ENCODE results near the gene LDLRAD4. TPM values are rescaled to one million over a fixed set of nuclear protein-coding genes. Genes with fewer than 3 reads are reported as not detected.
A peak's percentile ranks its signal among the peaks of the same experiment; 100 is the strongest.

The LDLRAD4 gene
- polyA plus RNA-seq, 12 donors, result 9.1 to 19.0 (median 11.9) TPM; not detected in 1

DNA sequence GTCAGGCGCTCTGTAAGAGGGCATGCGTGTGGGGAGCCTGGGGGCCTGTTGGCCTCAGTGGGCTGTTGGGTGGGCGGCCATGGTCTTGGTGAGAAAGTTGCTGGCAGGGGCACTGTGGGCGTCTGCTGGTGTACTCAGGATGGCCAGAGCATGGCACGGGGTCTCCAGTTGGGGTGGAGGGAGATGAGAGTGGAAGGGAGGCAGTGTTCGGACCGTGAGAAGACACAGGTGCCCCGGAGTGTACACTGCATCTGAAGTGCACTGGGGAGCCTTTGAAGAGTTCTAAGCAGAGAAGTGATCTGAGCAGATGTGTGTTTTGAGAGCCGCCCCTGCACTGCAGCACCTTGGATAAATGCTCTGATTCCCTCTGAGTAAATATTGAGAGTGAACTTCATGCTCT, 150.8 kb downstream of the LDLRAD4 start:
- DNase-seq, result no peak

DNA sequence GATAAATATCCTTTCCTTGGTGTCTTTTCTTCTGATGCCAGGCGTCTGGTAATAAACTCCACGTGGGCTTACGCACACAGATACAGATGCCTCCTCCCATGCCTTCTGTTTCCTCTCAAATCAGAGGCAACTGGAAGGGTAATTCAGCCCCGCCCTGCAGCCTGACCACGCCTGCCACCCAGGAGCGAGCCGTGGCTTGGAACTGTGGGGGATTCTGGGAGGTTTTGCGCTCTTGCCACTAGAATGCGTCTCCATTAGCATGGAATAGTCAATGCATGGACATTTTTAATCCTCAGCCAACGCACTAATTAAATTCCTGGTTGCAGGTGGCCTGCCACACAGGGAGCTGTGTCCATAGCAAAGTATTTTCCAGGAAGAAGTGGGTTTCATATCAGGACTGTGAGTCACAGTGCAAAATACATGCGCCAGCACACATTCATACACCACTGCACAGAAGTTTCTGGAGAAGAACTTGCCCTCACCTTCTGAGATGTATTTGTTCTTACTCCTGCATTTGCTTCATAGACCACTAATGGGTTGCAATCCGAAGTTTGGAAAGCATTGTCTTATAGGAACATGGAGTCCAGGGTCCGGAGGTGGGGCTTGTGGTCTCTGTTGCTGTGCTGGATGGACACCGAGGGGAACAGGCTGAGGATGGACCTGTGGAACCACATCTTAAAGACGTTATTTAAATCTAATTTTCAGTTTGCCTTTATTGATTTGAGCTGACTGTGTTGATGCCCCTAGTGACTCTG, 151.4 kb downstream of the LDLRAD4 start:
- DNase-seq, result no peak

GRCh38 chr18:13370995-13371625, 152.6 kb downstream of the LDLRAD4 start:
- DNase-seq, result no peak

GRCh38 chr18:13371689-13372418, 153.3 kb downstream of the LDLRAD4 start:
- no peak for DNase-seq

DNA sequence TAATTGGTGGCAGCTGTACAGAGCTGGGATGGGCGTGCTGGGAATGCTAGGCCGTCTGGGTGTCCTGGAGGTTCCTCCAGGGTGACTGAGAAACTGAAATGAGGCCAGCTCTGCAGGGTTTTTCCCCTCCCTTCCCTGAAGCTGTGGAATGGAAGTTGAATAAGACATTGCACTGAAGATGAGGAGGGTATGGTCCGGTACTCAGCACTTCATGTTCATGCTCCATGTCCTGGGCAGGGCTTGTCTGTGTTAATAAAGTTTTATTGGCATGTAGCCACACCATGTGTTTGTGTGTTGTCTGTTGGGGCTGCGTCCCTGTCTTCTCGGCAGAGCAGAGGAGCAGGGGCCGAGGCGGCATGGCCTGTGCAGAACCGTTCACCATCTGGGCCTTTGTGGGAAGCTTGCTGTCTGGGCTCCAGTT, 154.0 kb downstream of the LDLRAD4 start:
- no peak for DNase-seq

- no peak for DNase-seq
Observed at GRCh38 chr18:13374096-13374467, 155.5 kb downstream of the LDLRAD4 start.

DNA sequence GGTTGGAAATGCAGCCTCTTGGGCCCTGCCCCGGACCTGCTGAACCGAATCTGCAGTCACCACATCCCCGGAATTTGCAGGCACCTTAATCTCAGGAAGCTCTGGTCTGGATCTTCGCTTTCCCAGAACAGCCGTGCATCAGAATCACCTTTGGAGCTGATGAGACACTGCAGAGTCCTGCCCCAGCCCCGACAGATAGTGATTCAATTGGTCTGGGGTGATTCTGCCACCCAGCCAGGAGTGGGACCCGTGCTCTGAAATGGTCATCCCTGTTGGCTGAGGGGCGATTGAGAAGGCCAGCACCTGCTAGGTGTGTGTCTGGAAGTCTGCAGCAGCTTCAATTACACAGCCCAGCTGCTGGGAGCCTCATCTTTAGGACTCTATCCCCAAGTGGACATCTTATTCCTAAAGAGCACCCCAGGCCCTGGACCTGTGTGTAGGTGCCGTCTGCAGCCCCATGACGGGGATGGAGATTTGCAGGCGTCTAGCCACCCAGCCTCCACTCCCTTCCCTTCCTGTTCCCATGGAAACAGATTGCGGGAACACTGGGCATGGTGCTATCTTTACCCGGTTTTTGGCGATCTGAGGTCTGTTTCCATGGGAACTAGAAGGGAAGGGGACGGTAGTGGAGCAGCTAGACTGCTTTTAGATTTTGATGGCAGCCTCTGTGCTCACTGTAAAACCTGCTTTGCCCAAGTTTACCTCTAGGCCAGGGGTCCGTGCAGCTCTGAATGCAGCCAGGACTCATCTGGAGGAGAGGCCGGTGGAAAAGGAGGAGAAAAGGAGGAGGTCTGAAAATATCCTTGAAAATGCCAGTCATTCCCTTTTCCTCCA, 156.1 kb downstream of the LDLRAD4 start:
- no peak for DNase-seq

DNA sequence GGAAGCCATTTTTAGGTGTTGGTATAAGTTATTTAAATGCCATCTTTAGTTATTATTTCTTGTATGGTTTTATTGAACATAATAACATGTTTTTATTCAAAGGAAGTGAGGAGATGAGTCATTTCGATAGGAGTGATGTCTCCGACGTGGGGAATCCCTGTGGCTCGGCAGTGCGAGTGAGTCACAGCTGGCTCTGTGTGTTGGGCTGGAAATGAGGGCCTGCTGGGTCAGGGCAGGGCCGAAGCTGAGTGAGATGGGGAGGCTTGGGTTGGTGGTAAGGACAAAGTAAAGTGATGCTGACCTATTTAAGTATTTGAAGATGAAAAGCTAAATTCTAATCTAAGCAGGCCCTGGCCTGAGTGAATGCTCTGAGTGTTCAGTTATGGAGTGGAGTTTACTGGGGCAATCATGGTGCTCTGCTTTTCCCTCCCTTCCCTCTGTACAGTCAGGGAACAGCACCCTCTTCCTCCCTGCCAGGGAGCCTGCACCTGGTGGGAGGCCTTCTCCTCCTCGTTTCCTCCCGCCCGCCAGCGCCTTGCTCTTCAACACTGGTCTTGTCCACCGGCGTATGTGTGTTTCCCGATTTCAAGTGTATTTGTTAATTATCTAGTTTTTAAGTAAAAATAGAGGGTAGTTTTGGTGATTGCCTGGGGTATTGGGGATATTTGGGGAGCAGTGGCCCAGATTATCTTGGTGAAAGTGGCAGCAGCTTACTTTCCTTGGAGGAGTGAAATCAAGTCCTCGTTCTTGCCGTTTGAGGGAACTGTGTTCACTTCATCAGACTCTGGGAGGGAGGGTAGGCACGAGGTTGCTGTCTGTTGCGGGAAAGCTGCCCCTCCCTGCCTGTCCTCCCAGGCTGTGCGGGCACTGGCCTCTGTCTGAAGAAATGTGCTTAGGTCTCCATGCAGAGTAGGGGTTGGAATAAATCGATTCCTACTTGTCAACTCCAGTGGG, 157.0 kb downstream of the LDLRAD4 start:
- DNase-seq, result peak; percentile 61

DNA sequence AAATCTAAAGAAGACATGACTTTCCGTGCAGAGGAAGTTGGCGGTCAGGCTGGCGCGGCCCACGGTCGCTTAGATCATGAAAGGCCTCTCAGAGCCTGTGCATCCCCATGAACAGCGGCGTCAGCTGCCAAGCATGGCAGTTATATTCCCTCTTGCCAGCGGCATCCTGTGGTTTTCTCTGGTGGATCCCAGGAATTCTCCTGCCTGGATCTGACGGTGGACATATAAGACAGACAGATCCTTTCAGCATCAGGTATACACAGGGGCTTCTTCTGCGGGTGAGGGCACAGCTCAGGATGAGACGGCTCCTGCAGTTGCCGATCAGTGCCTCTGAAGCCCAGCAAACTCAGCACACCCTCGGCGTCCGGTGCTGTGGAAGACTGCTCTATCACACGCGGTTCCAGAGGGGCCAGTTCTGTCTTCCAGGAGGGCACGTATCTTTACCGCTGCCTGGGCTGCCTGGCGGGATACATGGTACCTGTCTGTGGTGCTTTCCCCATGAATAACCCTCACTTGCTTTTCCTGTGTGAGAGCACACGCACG, 157.8 kb downstream of the LDLRAD4 start:
- DNase-seq, result no peak

GRCh38 chr18:13376841-13377351, 158.3 kb downstream of the LDLRAD4 start:
- DNase-seq, result no peak

DNA sequence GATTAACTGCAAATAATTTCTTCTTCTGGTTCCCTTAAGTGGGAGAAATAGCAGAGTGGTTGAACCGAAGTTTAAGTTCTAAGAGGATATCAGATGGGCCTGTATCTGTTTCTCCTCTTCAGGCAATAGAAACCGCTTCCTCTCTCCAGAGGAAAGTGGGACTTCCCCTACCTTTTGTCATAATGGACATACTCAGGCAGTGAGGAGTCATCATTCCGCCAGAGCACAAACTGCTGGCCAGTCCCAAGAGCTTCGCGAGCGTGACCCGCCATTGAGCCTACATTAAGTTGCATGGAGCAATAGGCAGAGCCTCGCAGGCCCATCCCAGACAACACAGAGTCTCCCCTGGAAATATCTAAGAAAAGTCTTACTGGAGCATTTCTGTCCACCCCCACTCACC, 158.9 kb downstream of the LDLRAD4 start:
- no peak for DNase-seq

GRCh38 chr18:13378150-13378549, 159.6 kb downstream of the LDLRAD4 start:
- DNase-seq, result no peak

GRCh38 chr18:13379062-13379865, 160.7 kb downstream of the LDLRAD4 start:
- DNase-seq, result no peak

DNA sequence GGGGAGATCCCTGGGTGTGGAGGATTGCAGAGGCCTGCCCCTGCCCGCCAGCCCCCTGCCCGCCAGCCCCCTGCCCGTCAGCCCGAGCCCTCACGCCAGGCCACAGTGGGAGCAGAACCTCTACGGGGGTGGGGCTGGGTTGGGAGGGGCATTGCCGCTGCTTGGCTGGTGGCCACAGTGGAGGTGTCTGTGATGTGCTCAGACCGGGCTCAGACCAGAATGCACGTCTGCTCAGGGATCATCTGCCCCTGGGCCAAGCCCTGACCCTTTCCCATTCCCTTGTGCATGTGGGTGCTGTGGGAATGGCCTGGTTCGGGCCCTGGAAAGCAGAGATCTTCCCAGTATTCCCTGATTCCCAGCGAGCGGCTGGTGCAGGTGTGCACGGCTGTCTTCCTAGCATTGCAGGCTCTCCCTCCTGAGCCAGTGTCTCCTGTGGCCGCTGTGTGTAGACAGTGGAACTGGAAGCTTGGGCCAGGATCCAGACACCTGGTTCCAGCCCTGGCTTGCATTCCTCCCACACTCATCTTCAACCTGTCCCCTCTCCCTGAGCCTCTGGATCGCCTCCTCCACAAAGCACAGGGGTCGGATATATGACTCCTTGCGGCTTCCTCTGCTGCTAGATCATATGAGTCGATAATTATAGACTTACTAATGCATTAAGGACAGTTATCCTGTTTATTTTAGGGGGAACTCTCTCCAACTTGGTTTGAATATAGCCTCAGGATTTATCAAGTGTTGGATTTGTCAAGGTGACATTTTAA, 161.6 kb downstream of the LDLRAD4 start:
- DNase-seq, result no peak

DNA sequence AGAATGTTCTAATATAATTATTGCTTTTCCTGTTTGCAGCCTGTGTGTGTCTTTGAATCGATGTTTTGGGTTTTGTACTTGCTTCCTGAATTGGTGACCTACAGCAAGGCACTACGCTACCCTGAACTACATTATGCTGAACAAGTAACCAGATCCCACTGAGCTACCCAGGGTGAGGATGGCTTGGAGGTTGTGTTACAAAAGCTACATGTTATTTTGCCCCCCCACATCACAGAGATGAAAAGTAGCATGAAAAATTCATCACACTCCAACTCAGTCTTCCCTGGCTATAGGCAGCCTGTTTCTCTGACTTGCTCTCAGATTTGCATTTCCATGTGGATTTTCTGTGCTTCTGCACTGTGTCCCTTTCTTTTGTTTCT, 162.1 kb downstream of the LDLRAD4 start:
- DNase-seq, result no peak

DNA sequence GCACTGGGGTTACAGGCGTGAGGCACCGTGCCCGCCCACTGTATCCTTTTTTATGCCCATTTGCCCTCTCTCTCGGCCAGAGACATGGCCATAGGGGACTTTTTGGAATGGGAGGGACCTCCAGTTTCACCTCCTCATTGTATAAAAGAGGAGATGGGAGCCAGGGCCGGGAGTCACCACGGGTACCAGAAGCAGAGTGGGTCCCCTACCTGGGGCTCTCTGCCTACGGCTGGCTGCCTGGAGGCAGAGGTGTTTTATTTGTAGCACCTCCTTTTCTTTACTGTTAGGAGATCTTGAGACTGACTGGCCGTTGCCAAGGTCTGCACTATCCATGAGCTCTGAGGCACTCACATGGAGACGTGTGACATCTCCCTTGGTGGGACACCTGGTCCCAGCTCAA, 162.8 kb downstream of the LDLRAD4 start:
- DNase-seq, result no peak

GRCh38 chr18:13381944-13382365, 163.4 kb downstream of the LDLRAD4 start:
- peak; percentile 85 for DNase-seq

DNA sequence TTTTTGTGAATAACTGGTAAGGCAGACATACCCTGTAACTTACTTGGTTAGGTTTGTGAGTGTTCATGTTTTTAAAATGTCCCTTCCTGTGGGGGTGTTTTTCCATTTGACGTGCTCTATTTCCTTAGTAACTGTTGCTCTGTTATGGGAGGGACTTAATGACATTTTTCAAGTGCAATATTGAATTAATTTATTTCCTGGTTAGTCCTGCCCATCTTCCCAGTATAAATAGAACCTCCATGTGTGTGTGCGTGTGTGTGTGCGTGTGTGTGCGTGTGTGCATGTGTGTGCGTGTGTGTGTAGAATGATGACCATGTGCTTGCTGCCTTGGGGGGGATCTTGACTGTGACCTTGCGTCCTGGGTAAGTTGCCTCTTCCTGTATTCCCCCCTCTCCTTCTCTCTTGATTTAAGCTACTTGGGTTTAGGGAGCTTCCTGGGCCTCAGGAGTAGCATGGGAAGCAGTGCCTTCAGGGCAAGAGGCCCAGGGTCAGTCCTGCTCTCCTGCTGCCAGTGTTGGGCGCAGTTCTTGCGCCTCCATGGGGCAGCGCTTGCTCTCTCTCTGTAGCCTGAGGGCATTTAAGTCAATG, 163.9 kb downstream of the LDLRAD4 start:
- peak; percentile 84 for DNase-seq

Measured in muscle of arm (tissue), 12 donors.